HG02610 (cell line): ENCODE data around the gene TAF3.
"Not testable (repeated sequence)": the region's sequence is repeated elsewhere in the genome, so short reads cannot be mapped to it uniquely, and the experiment has no call there.

Experiments used
- ATAC-seq: cut with Tn5 transposase; IDR thresholded peaks from one replicate; pipeline ENCODE4 v1.9.1; 2021; ENCODE audit warnings: mild to moderate bottlenecking, moderate library complexity; ENCODE audit not compliant: unreplicated experiment

The TAF3 gene

GRCh38 chr10:7818295-7819120 is at the start of gene TAF3:
Gene TAF3, plus strand, starts transcription at chr10:7818505. Its CDS starts 205 bp downstream, at chr10:7818710.
- ATAC-seq: peak; percentile 86

- ATAC-seq: no peak
Observed at GRCh38 chr10:7773845-7774801, 44.2 kb upstream of the TAF3 start.

- ATAC-seq: no peak
Observed at GRCh38 chr10:7776777-7777176, 41.5 kb upstream of the TAF3 start.

GRCh38 chr10:7782194-7782593 is 36.1 kb upstream of the TAF3 start:
- ATAC-seq: not testable (repeated sequence)

GRCh38 chr10:7786430-7786829 is 31.9 kb upstream of the TAF3 start:
- no peak for ATAC-seq

GRCh38 chr10:7787150-7787856 is 31.0 kb upstream of the TAF3 start:
- ATAC-seq: peak; percentile 6

GRCh38 chr10:7787857-7788638 is 30.3 kb upstream of the TAF3 start, which contains the start of the genes ATP5F1C and KIN:
Gene ATP5F1C, plus strand, starts transcription at chr10:7788177. Its CDS starts 31 bp downstream, at chr10:7788208.
Gene KIN, minus strand, starts transcription at chr10:7787993. Its CDS starts 60 bp downstream, at chr10:7787933.
- peak; percentile 97 for ATAC-seq

- peak; percentile 12 for ATAC-seq
Observed at GRCh38 chr10:7788639-7789286, 29.5 kb upstream of the TAF3 start.

- ATAC-seq: no peak
Observed at GRCh38 chr10:7789390-7789789, 28.9 kb upstream of the TAF3 start.

- no peak for ATAC-seq
Observed at GRCh38 chr10:7792541-7792940, 25.8 kb upstream of the TAF3 start.

- no peak for ATAC-seq
Observed at GRCh38 chr10:7794251-7795026, 23.9 kb upstream of the TAF3 start.

GRCh38 chr10:7795605-7796004 is 22.7 kb upstream of the TAF3 start:
- no peak for ATAC-seq

- ATAC-seq: no peak
Observed at GRCh38 chr10:7797582-7797981, 20.7 kb upstream of the TAF3 start.

- ATAC-seq: no peak
Observed at GRCh38 chr10:7802606-7803005, 15.7 kb upstream of the TAF3 start.

GRCh38 chr10:7804216-7804615 is 14.1 kb upstream of the TAF3 start:
- ATAC-seq: no peak

- no peak for ATAC-seq
Observed at GRCh38 chr10:7804741-7805140, 13.6 kb upstream of the TAF3 start.

GRCh38 chr10:7808686-7809267 is 9.5 kb upstream of the TAF3 start:
- no peak for ATAC-seq

GRCh38 chr10:7810443-7810842 is 7.9 kb upstream of the TAF3 start:
- no peak for ATAC-seq
